HG03565 (cell line): ENCODE data around the gene OS9.
"Not testable (repeated sequence)": the region's sequence is repeated elsewhere in the genome, so short reads cannot be mapped to it uniquely, and the experiment has no call there.

Source experiments
- ATAC-seq: cut with Tn5 transposase; IDR thresholded peaks from one replicate; pipeline ENCODE4 v1.9.1; 2021; ENCODE audit warnings: mild to moderate bottlenecking, moderate library complexity; ENCODE audit not compliant: unreplicated experiment

Gene OS9

GRCh38 chr12:57693317-57693658 is 644 bp upstream of the OS9 start:
- no peak for ATAC-seq

- ATAC-seq = no peak
Observed at GRCh38 chr12:57694459-57695019, 607 bp downstream of the OS9 start.

DNA sequence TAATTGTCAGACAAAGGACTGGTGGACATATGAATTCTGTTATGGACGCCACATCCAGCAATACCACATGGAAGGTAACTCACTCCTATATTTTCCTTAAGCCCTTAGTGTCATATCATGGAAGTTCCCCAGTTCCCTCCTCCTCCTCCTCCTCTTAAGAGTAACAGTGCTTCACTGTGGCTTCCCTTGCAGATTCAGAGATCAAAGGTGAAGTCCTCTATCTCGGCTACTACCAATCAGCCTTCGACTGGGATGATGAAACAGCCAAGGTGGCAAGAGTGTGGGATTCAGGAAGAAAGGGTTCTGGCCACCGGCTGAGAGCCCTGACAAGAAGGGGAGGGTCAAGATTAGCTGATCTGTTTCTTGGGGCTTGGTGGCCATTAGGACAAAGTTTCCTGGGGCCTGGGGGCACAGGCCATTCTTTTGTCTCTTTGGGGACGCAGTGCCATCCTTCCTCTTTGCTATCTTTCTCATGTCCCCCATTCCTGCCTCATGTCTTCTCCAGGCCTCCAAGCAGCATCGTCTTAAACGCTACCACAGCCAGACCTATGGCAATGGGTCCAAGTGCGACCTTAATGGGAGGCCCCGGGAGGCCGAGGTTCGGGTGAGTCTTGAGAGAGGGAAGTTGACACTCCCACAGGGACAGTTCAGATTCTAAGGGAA is 2.0 kb downstream of the OS9 start:
- ATAC-seq = no peak

GRCh38 chr12:57697076-57697475 is 3.1 kb downstream of the OS9 start:
- no peak for ATAC-seq

DNA sequence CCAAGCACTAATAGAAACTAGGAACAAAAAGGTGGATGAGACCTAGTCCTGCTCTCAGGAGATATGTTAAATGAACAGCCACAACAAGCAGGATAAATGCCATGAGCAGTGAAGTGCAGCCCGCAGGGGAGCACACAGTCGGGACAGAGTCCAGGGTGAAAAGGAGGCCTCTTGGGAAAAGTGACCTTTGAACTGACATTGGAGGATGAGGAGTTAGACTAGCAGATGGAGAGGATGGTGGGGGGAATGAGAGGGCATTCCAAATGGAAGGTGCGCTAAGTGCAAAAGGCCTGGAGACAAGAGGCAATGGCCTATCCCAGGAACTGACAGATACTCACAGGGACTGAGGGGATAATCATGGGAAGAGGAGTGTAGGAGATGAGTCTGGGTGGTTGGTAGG is 4.5 kb downstream of the OS9 start:
- no peak for ATAC-seq

GRCh38 chr12:57700317-57700716 is 6.4 kb downstream of the OS9 start:
- no peak for ATAC-seq

DNA sequence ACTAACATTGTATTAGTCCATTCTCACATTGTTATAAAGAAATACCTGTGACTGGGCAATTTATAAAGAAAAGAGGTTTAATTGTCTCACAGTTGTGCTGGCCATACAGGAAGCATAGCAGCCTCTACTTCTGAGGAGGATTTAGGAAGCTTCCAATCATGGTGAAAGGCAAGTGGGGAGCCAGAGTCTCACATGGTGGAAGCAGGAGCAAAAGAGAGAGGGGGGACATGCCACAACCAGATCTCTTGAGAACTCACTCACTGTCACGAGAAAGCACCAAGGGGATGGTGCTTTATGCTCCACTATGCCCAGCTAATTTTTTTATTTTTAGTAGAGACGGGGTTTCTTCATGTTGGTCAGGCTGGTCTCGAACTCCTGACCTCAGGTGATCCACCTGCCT is 13.3 kb downstream of the OS9 start:
- ATAC-seq = no peak

DNA sequence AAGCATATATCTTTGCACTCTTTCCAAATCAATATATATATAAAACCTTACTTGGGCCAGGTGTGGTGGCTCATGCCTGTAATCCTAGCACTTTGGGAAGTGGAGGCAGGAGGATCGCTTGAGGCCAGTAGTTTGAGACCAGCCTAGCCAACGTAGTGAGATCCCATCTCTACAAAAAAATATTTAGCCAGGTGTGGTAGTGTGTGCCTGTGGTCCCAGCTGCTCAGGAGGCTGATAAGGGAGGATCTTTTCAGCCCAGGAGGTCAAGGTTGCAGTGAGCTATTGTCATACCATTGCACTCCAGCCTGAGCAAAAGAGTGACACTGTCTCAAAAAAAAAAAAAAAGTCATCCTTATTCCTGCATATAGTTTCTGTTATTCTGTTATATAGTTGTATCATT is 14.4 kb downstream of the OS9 start:
- ATAC-seq = no peak

DNA sequence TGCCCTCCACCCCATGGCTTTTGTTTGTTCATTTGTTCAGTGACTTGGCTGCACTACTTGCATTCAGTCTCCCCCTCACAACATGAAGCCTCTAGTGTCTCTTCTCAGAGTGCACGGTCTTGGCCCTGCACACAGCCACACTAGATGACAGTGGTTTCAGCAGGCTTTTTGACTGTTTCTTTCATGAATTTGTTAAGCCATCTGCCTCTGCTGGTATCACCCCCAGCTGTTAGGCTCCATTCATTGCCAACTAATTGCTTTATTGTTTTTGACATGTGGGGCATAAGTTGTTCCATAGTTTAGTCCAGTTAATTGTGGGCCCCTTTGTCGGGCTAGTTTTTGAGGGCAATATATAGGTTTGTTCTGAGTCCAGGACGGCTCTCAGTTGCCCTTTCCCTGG is 18.8 kb downstream of the OS9 start:
- ATAC-seq = no peak

DNA sequence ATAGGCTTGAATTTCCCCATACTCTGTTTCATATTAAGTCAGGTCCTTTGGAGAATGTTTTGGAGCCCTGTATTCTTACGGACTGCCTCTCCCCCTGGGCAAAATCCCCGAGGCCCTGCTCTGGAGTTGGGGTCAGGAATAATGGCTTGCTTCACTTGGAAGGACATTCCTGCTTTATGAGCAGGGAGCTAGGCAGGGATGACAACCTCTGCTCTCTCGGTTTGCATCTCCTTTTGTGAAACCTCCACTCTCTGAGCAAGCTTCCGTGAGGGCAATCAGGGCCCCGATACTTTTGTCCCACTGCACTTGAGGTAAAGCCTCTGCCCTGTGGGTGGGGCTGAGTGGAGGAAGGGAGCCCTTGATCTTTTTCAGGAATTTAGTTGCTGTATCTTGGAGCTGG is 19.3 kb downstream of the OS9 start:
- no peak for ATAC-seq

GRCh38 chr12:57715036-57715748 is 21.3 kb downstream of the OS9 start:
- ATAC-seq = not testable (repeated sequence)

DNA sequence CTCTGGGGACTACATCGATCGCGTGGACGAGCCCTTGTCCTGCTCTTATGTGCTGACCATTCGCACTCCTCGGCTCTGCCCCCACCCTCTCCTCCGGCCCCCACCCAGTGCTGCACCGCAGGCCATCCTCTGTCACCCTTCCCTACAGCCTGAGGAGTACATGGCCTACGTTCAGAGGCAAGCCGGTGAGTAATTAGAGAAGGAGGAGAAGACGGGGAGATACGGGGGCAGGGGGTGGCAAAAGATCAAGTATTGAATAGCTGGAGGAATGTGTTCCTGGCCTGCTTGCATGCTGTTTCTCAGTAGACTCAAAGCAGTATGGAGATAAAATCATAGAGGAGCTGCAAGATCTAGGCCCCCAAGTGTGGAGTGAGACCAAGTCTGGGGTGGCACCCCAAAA is 21.9 kb downstream of the OS9 start:
- no peak for ATAC-seq

DNA sequence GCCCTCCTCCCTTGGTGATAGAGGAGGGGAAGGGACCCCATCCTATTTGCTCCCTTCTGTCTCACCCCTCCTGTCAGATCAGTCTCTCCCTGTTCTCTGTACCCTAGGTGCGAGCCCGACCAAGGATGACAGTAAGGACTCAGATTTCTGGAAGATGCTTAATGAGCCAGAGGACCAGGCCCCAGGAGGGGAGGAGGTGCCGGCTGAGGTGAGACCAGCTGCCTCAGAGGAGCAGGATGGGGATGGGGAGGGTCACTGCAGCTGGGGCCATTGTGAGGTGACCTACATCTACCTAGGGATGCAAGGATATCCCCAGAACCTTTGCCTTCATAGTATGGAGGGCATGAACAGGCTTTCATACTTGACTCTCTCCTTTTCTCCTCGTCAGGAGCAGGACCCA is 22.4 kb downstream of the OS9 start:
- no peak for ATAC-seq

DNA sequence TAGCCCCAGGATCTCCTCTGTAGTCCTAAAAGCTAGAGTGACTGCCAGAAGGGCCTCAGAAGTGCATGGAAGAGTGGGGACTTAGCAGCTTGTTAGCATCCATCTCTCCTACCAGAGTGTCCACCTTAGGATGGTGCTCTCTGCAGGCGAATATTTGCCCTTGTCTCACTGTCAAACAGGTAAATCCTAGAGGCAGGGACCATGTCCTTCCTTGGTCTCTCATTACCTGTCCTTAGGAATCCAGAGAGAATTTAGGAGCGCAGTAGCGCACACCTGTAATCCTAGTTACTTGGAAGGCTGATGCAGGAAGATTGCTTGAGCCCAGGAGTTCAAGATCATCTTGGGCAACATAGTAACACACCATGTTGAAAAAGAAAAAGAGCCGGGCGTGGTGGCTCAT is 23.2 kb downstream of the OS9 start:
- no peak for ATAC-seq

DNA sequence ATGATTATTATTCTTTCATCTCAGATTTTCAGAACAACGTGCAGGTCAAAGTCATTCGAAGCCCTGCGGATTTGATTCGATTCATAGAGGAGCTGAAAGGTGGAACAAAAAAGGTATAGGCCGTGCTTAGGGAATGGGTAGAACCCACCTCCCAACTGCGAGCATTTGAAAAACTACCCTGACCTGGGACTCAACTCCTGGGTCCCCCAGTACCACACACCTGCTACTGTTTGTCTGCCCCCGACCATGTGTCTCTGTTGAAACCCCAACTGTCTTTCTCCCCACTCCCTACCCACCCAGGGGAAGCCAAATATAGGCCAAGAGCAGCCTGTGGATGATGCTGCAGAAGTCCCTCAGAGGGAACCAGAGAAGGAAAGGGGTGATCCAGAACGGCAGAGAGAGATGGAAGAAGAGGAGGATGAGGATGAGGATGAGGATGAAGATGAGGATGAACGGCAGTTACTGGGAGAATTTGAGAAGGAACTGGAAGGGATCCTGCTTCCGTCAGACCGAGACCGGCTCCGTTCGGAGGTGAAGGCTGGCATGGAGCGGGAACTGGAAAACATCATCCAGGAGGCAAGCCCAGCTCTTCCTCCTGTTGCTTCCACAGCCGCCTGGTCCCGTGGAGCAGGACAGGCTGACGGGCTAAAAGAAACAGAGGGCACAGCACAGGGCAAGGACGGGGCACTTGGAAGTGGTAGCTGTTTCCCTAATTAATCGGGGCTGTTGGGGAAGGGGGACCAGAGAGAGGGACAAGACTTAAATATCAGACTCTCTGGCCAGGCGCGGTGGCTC is 24.1 kb downstream of the OS9 start:
- ATAC-seq = no peak

- ATAC-seq = no peak
Observed at GRCh38 chr12:57718641-57719528, 25.0 kb downstream of the OS9 start.

DNA sequence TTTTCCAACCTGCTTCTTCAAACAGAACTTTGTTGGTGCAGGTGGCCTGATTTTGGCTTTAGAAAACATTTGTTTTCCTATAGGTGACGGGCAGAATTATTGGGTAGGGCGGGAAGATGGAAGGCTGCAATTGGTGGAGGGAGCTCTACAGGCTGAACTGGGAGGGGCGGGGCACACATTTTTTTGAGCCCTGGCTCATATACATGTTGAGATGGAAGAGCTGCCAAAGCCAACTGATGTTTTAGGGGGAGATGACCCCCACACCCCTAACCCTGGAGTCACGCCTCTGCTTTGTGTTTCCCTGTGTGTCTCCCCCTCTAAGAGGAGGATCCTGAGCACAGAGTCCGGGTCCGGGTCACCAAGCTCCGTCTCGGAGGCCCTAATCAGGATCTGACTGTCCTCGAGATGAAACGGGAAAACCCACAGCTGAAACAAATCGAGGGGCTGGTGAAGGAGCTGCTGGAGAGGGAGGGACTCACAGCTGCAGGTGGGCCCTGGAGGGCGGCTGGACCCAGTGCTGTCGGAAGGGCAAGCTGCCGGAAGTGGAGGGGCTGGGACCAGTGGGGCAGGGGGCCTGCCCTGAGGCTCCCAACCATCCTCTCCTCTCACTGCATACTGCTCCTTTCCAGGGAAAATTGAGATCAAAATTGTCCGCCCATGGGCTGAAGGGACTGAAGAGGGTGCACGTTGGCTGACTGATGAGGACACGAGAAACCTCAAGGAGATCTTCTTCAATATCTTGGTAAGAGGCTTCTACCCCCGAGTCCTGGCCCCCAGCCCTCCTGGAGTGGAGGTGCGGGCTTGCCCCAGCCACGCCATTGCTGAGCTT is 26.1 kb downstream of the OS9 start:
- no peak for ATAC-seq

DNA sequence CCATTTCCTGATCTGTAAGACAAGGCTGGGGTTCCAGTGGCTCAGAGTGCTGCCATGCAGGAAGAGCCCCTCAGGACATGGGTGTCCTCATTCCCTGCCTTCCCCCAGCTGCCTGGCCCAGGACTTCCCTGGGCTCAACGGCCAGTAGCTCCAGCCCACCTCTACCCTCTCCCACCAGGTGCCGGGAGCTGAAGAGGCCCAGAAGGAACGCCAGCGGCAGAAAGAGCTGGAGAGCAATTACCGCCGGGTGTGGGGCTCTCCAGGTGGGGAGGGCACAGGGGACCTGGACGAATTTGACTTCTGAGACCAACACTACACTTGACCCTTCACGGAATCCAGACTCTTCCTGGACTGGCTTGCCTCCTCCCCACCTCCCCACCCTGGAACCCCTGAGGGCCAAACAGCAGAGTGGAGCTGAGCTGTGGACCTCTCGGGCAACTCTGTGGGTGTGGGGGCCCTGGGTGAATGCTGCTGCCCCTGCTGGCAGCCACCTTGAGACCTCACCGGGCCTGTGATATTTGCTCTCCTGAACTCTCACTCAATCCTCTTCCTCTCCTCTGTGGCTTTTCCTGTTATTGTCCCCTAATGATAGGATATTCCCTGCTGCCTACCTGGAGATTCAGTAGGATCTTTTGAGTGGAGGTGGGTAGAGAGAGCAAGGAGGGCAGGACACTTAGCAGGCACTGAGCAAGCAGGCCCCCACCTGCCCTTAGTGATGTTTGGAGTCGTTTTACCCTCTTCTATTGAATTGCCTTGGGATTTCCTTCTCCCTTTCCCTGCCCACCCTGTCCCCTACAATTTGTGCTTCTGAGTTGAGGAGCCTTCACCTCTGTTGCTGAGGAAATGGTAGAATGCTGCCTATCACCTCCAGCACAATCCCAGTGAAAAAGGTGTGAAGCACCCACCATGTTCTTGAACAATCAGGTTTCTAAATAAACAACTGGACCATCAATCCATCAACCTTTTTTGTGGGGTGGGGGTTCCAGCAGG is 27.0 kb downstream of the OS9 start:
- ATAC-seq = no peak
